ENCODE data around the gene PSMA5.

GRCh38 chr1:109475261-109475660 lies 49.0 kb upstream of the PSMA5 start:
- no peak for TF ChIP-seq CTCF (IDR thresholded peaks at IDR 0.05)
- TF ChIP-seq ETV6 (CRISPR knock-in tag; IDR thresholded peaks at IDR 0.05) = no peak
- no peak for TF ChIP-seq NFYB (CRISPR knock-in tag; conservative IDR thresholded peaks at IDR 0.05; ENCODE audit: low read depth)
- no peak for TF ChIP-seq USF1 (CRISPR knock-in tag; IDR thresholded peaks at IDR 0.05)
- TF ChIP-seq MAX (CRISPR knock-in tag; IDR thresholded peaks at IDR 0.05) = no peak
- no peak for TF ChIP-seq ZNF281 (CRISPR knock-in tag; IDR thresholded peaks at IDR 0.05)
- no peak for TF ChIP-seq MXD4 (CRISPR knock-in tag; IDR thresholded peaks at IDR 0.05; ENCODE audit: borderline replicate concordance)
- TF ChIP-seq TEAD1 (CRISPR knock-in tag; IDR thresholded peaks at IDR 0.05) = no peak
- no peak for TF ChIP-seq SOX15 (CRISPR knock-in tag; IDR thresholded peaks at IDR 0.05)
- TF ChIP-seq ZNF512 (CRISPR knock-in tag; IDR thresholded peaks at IDR 0.05; ENCODE audit: borderline replicate concordance) = no peak
- TF ChIP-seq ATF3 (CRISPR knock-in tag; conservative IDR thresholded peaks at IDR 0.05) = no peak
- no peak for TF ChIP-seq NR2C2 (CRISPR knock-in tag; IDR thresholded peaks at IDR 0.05)

Measured in WTC11 (cell line).